ENCODE data around the gene C10orf67. TPM values are rescaled to one million over a fixed set of nuclear protein-coding genes. Genes with fewer than 3 reads are reported as not detected.

The C10orf67 gene
- total and polyA plus RNA-seq, 2 donors (not counting 1 experiment from before 2014, with no cell fraction given), result not detected

GRCh38 chr10:23283680-23284079 is 60.9 kb downstream of the C10orf67 start:
- WGBS (ENCODE audit: insufficient coverage), result 63% methylated on average over 7 of the region's 7 CpGs
- ChIA-PET CTCF (interaction anchor here (1.8 kb wide), 1 partner anchor 10 kb away, joined by 6 read pairs; no protein-coding TSS in a partner anchor), POLR2A (no interaction called here)

GRCh38 chr10:23281044-23281433 is 63.6 kb downstream of the C10orf67 start:
- H3K36me3 ChIP-seq (replicated peaks in 1 of 2; ENCODE audit: control extremely low read depth in 1 of 2, control insufficient read depth in 1 of 2, extremely low read depth in 1 of 2, insufficient read depth in 2 of 2, low read length in 1 of 2), result no peaks in the 10 kb centered on the region
- DNase-seq (no peak), ATAC-seq (ENCODE audit: low read depth) (no peak)
- Mint-ChIP-seq H3K4me1 (no peaks in the 10 kb centered on the region), H3K27ac (no peak overlapping the region), H3K27me3 (peaks cover 24% of the 10 kb centered on the region), H3K9me3 (ENCODE audit: insufficient read depth) (no peaks in the 10 kb centered on the region), H3K4me3 (no peak overlapping the region)
- 80% methylated on average over 2 of the region's 6 CpGs for WGBS (ENCODE audit: insufficient coverage)
- H3K4me1 ChIP-seq (ENCODE audit: control insufficient read depth in 2 of 2, insufficient read depth in 2 of 2, low read length in 2 of 2), result no peaks in the 10 kb centered on the region
- H2AFZ ChIP-seq (ENCODE audit: insufficient read depth, low read depth, low read length, poor library complexity, severe bottlenecking), result no peak overlapping the region
- ChIA-PET POLR2A (no interaction called here), CTCF (no interaction called here)
- intact Hi-C loops (cut with micrococcal nuclease), result no loop called here
- no peak overlapping the region for H3K4me2 ChIP-seq (replicated peaks; ENCODE audit: low read depth, low read length, poor library complexity, severe bottlenecking)
- no peak overlapping the region for H3K27ac ChIP-seq (ENCODE audit: low read length in 2 of 2)
- H3K79me2 ChIP-seq (ENCODE audit: control insufficient read depth, insufficient read depth, low read length), result no peaks in the 10 kb centered on the region
- peaks cover 0 to 9% (median 3%) of the 10 kb centered on the region in 4 experiments for H3K27me3 ChIP-seq (replicated peaks in 1 of 4; ENCODE audit: control extremely low read depth in 1 of 4, control insufficient read depth in 3 of 4, insufficient read depth in 4 of 4, low read length in 3 of 4)
- TF ChIP-seq EZH2 (IDR thresholded peaks at IDR 0.05; ENCODE audit: borderline replicate concordance, insufficient read depth, low read depth, low read length, poor library complexity, severe bottlenecking) (no peak), CTCF (IDR thresholded peaks at IDR 0.05) (no peak)
- no peaks in the 10 kb centered on the region for H3K9me3 ChIP-seq (ENCODE audit: control extremely low read depth in 1 of 3, control insufficient read depth in 2 of 3, insufficient read depth in 1 of 3, low read length in 2 of 3)
- H4K20me1 ChIP-seq (ENCODE audit: control insufficient read depth, insufficient read depth, low read length, poor library complexity, severe bottlenecking), result no peaks in the 10 kb centered on the region
- no peak overlapping the region for H3K9ac ChIP-seq (ENCODE audit: low read length)
- H3K4me3 ChIP-seq (ENCODE audit: control extremely low read depth in 1 of 5, extremely low read depth in 1 of 5, insufficient read depth in 1 of 5, low read depth in 2 of 5, low read length in 4 of 5), result no peak overlapping the region

More at GRCh38 chr10:23283680-23284079, 60.9 kb downstream of the C10orf67 start:
- TF ChIP-seq EZH2 (IDR thresholded peaks at IDR 0.05; ENCODE audit: borderline replicate concordance, insufficient read depth, low read depth, low read length, poor library complexity, severe bottlenecking) (no peak), CTCF (IDR thresholded peaks at IDR 0.05) (no peak)
- Histone ChIP-seq H3K4me3 (ENCODE audit: control extremely low read depth in 1 of 5, extremely low read depth in 1 of 5, insufficient read depth in 1 of 5, low read depth in 2 of 5, low read length in 4 of 5) (no peak overlapping the region), H3K4me2 (replicated peaks; ENCODE audit: low read depth, low read length, poor library complexity, severe bottlenecking) (no peak overlapping the region), H3K4me1 (ENCODE audit: control insufficient read depth in 2 of 2, insufficient read depth in 2 of 2, low read length in 2 of 2) (no peaks in the 10 kb centered on the region), H3K79me2 (ENCODE audit: control insufficient read depth, insufficient read depth, low read length) (no peaks in the 10 kb centered on the region), H3K27ac (ENCODE audit: low read length in 2 of 2) (no peak overlapping the region), H2AFZ (ENCODE audit: insufficient read depth, low read depth, low read length, poor library complexity, severe bottlenecking) (no peak overlapping the region), H3K36me3 (replicated peaks in 1 of 2; ENCODE audit: control extremely low read depth in 1 of 2, control insufficient read depth in 1 of 2, extremely low read depth in 1 of 2, insufficient read depth in 2 of 2, low read length in 1 of 2) (no peaks in the 10 kb centered on the region), H3K9ac (ENCODE audit: low read length) (no peak overlapping the region), H3K27me3 (replicated peaks in 1 of 4; ENCODE audit: control extremely low read depth in 1 of 4, control insufficient read depth in 3 of 4, insufficient read depth in 4 of 4, low read length in 3 of 4) (peaks cover 0 to 9% (median 3%) of the 10 kb centered on the region in 4 experiments), H3K9me3 (ENCODE audit: control extremely low read depth in 1 of 3, control insufficient read depth in 2 of 3, insufficient read depth in 1 of 3, low read length in 2 of 3) (no peaks in the 10 kb centered on the region), H4K20me1 (ENCODE audit: control insufficient read depth, insufficient read depth, low read length, poor library complexity, severe bottlenecking) (no peaks in the 10 kb centered on the region)
- Mint-ChIP-seq H3K9me3 (ENCODE audit: insufficient read depth) (no peaks in the 10 kb centered on the region), H3K27me3 (peaks cover 14% of the 10 kb centered on the region), H3K4me1 (no peaks in the 10 kb centered on the region), H3K4me3 (no peak overlapping the region), H3K27ac (no peak overlapping the region)
- ATAC-seq (ENCODE audit: low read depth) (no peak), DNase-seq (no peak)
- intact Hi-C loops (cut with micrococcal nuclease), result no loop called here
